Activated T-helper 1 cell treated with anti-CD3 and anti-CD28 coated beads, Interleukin-2, amount 50 U/mL, for 16 hours (primary cell): ENCODE measurements around the gene CREB5.

Experiments
- DNase-seq, 2 donors: peaks; one replicate each; pipeline ENCODE4 v3.0.0-alpha.2; 2020; ENCODE audit warnings: low read depth in 1 of 2, low spot score in 1 of 2

CREB5 gene

GRCh38 chr7:28704706-28705105, 292.4 kb downstream of the CREB5 start:
- no peak for DNase-seq

- no peak for DNase-seq
These were observed 293.0 kb downstream of the CREB5 start for GRCh38 chr7:28705350-28705749.

- DNase-seq, result no peak
These were observed 294.3 kb downstream of the CREB5 start for GRCh38 chr7:28706584-28706983.

- no peak for DNase-seq
These were observed 295.0 kb downstream of the CREB5 start for GRCh38 chr7:28707291-28707690.

- DNase-seq, result no peak
These were observed 296.0 kb downstream of the CREB5 start for GRCh38 chr7:28708033-28708951.

- no peak for DNase-seq
These were observed 297.4 kb downstream of the CREB5 start for GRCh38 chr7:28709748-28710147.

GRCh38 chr7:28711114-28711513, 298.8 kb downstream of the CREB5 start:
- no peak for DNase-seq

GRCh38 chr7:28714459-28715120, 302.3 kb downstream of the CREB5 start:
- DNase-seq, result no peak

GRCh38 chr7:28717445-28718054, 305.2 kb downstream of the CREB5 start:
- no peak for DNase-seq

GRCh38 chr7:28718055-28718481, 305.8 kb downstream of the CREB5 start:
- no peak for DNase-seq

- DNase-seq, result no peak
These were observed 306.2 kb downstream of the CREB5 start for GRCh38 chr7:28718545-28718944.

- no peak for DNase-seq
These were observed 310.4 kb downstream of the CREB5 start for GRCh38 chr7:28722684-28723083.

GRCh38 chr7:28723336-28723735, 311.0 kb downstream of the CREB5 start:
- DNase-seq, result no peak

GRCh38 chr7:28724563-28724962, 312.2 kb downstream of the CREB5 start:
- DNase-seq, result no peak

GRCh38 chr7:28725045-28725642, 312.8 kb downstream of the CREB5 start:
- no peak for DNase-seq

GRCh38 chr7:28725911-28726310, 313.6 kb downstream of the CREB5 start:
- DNase-seq, result no peak

GRCh38 chr7:28726555-28726954, 314.2 kb downstream of the CREB5 start:
- no peak for DNase-seq

- DNase-seq, result no peak
These were observed 317.0 kb downstream of the CREB5 start for GRCh38 chr7:28729281-28729680.

GRCh38 chr7:28729727-28730126, 317.4 kb downstream of the CREB5 start:
- no peak for DNase-seq

- no peak for DNase-seq
These were observed 318.9 kb downstream of the CREB5 start for GRCh38 chr7:28731092-28731658.
